WERI-Rb-1 (cell line): ENCODE data around the gene SETD2.

Experiments used
- DNase-seq: peaks from one replicate; pipeline ENCODE4 v3.0.0-alpha.2; 2020
- H3K27ac ChIP-seq: fragments of 250-450 bp; sonication (Bioruptor Pico); 2 replicates; pipeline ENCODE4 v1.5.1; 2020; ENCODE audit warnings: mild to moderate bottlenecking, moderate library complexity
- H3K27me3 ChIP-seq: fragments of 250-450 bp; sonication (Bioruptor Pico); 2 replicates; pipeline ENCODE4 v1.5.1; 2021; ENCODE audit warnings: mild to moderate bottlenecking, low read depth, moderate library complexity; ENCODE audit not compliant: insufficient read depth, severe bottlenecking
- H3K36me3 ChIP-seq: fragments of 250-450 bp; sonication (Bioruptor Pico); 2 replicates; pipeline ENCODE4 v1.5.1; 2020; ENCODE audit warnings: mild to moderate bottlenecking, moderate library complexity
- H3K4me3 ChIP-seq: 2 replicates; pipeline ENCODE4 v1.5.1; 2011; ENCODE audit warnings: low read depth, mild to moderate bottlenecking, control low read depth, low read length
- H3K9me3 ChIP-seq: fragments of 250-450 bp; sonication (Bioruptor Pico); 2 replicates; pipeline ENCODE4 v1.5.1; 2021; ENCODE audit warnings: mild to moderate bottlenecking, moderate library complexity; ENCODE audit not compliant: severe bottlenecking
- CTCF ChIP-seq: IDR thresholded peaks from 2 replicates; pipeline ENCODE4 v1.5.1; 2011; ENCODE audit warnings: low read depth, mild to moderate bottlenecking, control low read depth, inconsistent platforms, low read length

SETD2 gene

GRCh38 chr3:47011371-47011770, 152.5 kb downstream of the SETD2 start:
- no peak for TF ChIP-seq CTCF
- Histone ChIP-seq H3K36me3 (peaks cover 39% of the 10 kb centered on the region), H3K9me3 (no peaks in the 10 kb centered on the region)

GRCh38 chr3:47010910-47011309, 153.0 kb downstream of the SETD2 start:
- no peak for DNase-seq
- no peak overlapping the region for H3K4me3 ChIP-seq
- H3K36me3 ChIP-seq: peaks cover 39% of the 10 kb centered on the region
- no peaks in the 10 kb centered on the region for H3K27me3 ChIP-seq
- TF ChIP-seq CTCF: no peak
- no peak overlapping the region for H3K27ac ChIP-seq
- H3K9me3 ChIP-seq: no peaks in the 10 kb centered on the region

More at GRCh38 chr3:47011371-47011770, 152.5 kb downstream of the SETD2 start:
- no peak overlapping the region for H3K27ac ChIP-seq
- H3K4me3 ChIP-seq: no peak overlapping the region
- no peaks in the 10 kb centered on the region for H3K27me3 ChIP-seq
- DNase-seq: no peak

- peak overlapping the region; percentile 56 for H3K4me3 ChIP-seq
- H3K27ac ChIP-seq: peak overlapping the region; percentile 88
Observed at GRCh38 chr3:47010111-47010712, 153.7 kb downstream of the SETD2 start.

GRCh38 chr3:47009225-47010110, 154.4 kb downstream of the SETD2 start:
- Histone ChIP-seq H3K27ac (peak overlapping the region; percentile 88), H3K36me3 (peaks cover 36% of the 10 kb centered on the region), H3K27me3 (no peaks in the 10 kb centered on the region), H3K9me3 (no peaks in the 10 kb centered on the region), H3K4me3 (peak overlapping the region; percentile 56)
- 0 out of 2 replicates have a peak, but pooled peaks have one; percentile 9 for TF ChIP-seq CTCF
- DNase-seq: peak; percentile 93

More at GRCh38 chr3:47010111-47010712, 153.7 kb downstream of the SETD2 start:
- no peak for TF ChIP-seq CTCF
- Histone ChIP-seq H3K36me3 (peaks cover 42% of the 10 kb centered on the region), H3K9me3 (no peaks in the 10 kb centered on the region), H3K27me3 (no peaks in the 10 kb centered on the region)
- no peak for DNase-seq

- no peak for DNase-seq
- Histone ChIP-seq H3K4me3 (peak overlapping the region; percentile 56), H3K9me3 (no peaks in the 10 kb centered on the region), H3K36me3 (peaks cover 32% of the 10 kb centered on the region), H3K27ac (peak overlapping the region; percentile 48; the same call in 1 of the 2 replicates), H3K27me3 (no peaks in the 10 kb centered on the region)
- no peak for TF ChIP-seq CTCF
Observed at GRCh38 chr3:47008851-47009224, 155.1 kb downstream of the SETD2 start.
